ENCODE data around the gene SOX8. TPM values are rescaled to one million over a fixed set of nuclear protein-coding genes. Genes with fewer than 3 reads are reported as not detected.
"Not testable (repeated sequence)": the region's sequence is repeated elsewhere in the genome, so short reads cannot be mapped to it uniquely, and the experiment has no call there.

Gene SOX8
- total RNA-seq, 1 experiment from 2014 or later: 5.2 TPM

DNA sequence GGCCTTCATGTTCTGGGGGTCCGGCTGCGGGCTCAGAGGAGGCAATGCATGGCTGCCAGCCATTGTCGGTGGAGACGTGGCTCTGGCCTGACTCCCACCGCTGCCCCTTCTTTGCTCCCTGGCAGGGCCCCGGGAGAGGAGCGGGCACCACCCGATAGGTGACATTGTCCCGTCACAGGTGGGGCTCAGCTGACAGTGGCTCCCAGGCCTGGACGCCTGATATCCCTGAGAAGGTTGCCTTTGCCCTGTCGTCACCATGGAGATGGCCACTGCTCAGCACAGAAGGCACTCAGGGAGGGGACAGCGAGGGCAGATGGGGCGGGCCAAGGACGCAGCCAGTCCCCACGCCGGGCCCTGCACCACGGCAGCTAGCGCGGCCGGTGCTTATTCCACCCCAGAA is 42.6 kb downstream of the SOX8 start (continued):
- TF ChIP-seq, protein P1, sequence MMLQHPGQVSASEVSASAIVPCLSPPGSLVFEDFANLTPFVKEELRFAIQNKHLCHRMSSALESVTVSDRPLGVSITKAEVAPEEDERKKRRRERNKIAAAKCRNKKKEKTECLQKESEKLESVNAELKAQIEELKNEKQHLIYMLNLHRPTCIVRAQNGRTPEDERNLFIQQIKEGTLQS (IDR thresholded peaks at IDR 0.05): no peak
- TF ChIP-seq EGR1 (IDR thresholded peaks at IDR 0.05; ENCODE audit: low read depth): no peak
- TF ChIP-seq ELF1 (IDR thresholded peaks at IDR 0.05; ENCODE audit: borderline replicate concordance, low read depth): no peak
- no peak for TF ChIP-seq SP1 (IDR thresholded peaks at IDR 0.05; ENCODE audit: low read depth)

DNA sequence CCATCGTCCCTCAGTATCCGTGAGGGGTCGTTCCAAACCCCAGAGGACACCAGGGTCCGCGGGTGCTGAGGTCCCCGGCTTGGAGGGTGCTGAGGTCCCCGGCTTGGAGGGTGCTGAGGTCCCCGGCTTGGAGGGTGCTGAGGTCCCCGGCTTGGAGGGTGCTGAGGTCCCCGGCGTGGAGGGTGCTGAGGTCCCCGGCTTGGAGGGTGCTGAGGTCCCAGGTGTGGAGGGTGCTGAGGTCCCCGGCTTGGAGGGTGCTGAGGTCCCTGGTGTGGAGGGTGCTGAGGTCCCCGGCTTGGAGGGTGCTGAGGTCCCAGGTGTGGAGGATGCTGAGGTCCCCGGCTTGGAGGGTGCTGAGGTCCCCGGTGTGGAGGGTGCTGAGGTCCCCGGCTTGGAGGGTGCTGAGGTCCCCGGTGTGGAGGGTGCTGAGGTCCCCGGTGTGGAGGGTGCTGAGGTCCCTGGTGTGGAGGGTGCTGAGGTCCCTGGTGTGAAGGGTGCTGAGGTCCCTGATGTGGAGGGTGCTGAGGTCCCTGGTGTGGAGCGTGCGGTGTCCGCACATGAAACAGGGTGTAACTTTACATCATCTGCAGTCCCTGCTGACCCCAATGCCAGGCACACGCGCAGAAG is 43.7 kb downstream of the SOX8 start:
- H4K20me1 ChIP-seq (ENCODE audit: insufficient read depth); intact Hi-C loops (cut with micrococcal nuclease); H3K4me3 ChIP-seq (replicated peaks in 1 of 2; ENCODE audit: low read depth in 1 of 2, low read length in 2 of 2); H3K9ac ChIP-seq (ENCODE audit: low read length); H3K27ac ChIP-seq (ENCODE audit: low read depth, low read length); BruUV-seq (replicated peaks); POLR2A ChIA-PET; H3K79me2 ChIP-seq (ENCODE audit: insufficient read depth, low read length); H3K9me3 ChIP-seq (ENCODE audit: control insufficient read depth in 1 of 2, insufficient read depth in 1 of 2, low read depth in 1 of 2, low read length in 2 of 2); DNase-seq (ENCODE audit: low read depth, low spot score); H3K36me3 ChIP-seq (ENCODE audit: control insufficient read depth in 1 of 2, insufficient read depth in 2 of 2, low read length in 2 of 2); H2AFZ ChIP-seq (ENCODE audit: low read depth, low read length, poor library complexity, severe bottlenecking); H3K4me1 ChIP-seq (ENCODE audit: control insufficient read depth in 1 of 2, insufficient read depth in 2 of 2, low read length in 2 of 2); CTCF ChIA-PET; RAD21 ChIA-PET (ENCODE audit: low non-redundant PET in 1 of 2, low total read pairs in 2 of 2, uncharacterized antibody in 2 of 2, unreplicated experiment in 2 of 2); H3K9me2 ChIP-seq (ENCODE audit: insufficient read depth); H3K4me2 ChIP-seq (ENCODE audit: low read length); ATAC-seq: not testable (repeated sequence)
- peaks cover 11% of the 10 kb centered on the region for H3K27me3 ChIP-seq (ENCODE audit: insufficient read depth, low read length)

DNA sequence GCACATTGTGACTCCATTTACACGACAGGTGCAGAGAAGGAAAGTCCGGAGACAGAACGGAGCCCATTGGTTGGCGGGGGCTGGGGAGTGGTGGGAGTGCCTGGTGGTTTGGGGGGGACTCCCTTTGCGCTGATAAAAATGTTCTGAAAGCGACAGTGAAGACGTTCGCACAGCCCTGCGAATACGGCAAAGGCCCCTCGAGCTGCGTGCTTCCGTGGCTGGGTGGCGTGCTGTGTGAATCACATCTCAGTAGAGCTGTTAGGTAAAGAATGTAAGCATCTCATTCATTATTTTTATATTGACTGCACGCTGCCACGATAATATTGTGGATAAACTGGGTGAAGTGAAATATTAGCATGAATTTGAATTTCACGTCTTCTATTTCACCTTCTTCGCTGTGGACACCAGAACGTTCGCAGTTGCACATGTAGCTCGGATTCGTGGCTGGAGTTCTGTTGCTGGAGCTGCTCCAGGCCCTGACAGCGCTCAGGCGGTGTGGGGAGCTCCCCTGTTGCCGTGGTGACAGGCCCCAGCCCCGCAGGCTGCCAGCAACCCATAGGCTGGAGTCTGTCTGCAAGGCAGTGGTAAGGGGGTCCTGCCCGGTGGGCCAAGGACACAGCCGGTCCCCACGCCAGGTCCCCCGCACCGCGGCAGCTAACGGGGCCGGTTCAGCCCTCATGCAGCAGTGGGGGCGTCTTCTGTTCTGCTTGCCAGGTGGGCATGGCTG is 44.6 kb downstream of the SOX8 start:
- peaks cover 11% of the 10 kb centered on the region for H3K27me3 ChIP-seq (ENCODE audit: insufficient read depth, low read length)
- DNase-seq (ENCODE audit: low read depth, low spot score): no peak
- no peaks in the 10 kb centered on the region for H3K36me3 ChIP-seq (ENCODE audit: control insufficient read depth in 1 of 2, insufficient read depth in 2 of 2, low read length in 2 of 2)
- H3K4me2 ChIP-seq (ENCODE audit: low read length): no peak overlapping the region
- no peak overlapping the region for H3K4me3 ChIP-seq (replicated peaks in 1 of 2; ENCODE audit: low read depth in 1 of 2, low read length in 2 of 2)
- no peak overlapping the region for H2AFZ ChIP-seq (ENCODE audit: low read depth, low read length, poor library complexity, severe bottlenecking)
- H3K9me2 ChIP-seq (ENCODE audit: insufficient read depth): no peaks in the 10 kb centered on the region
- no peaks in the 10 kb centered on the region for H4K20me1 ChIP-seq (ENCODE audit: insufficient read depth)
- no peaks in the 10 kb centered on the region for H3K4me1 ChIP-seq (ENCODE audit: control insufficient read depth in 1 of 2, insufficient read depth in 2 of 2, low read length in 2 of 2)
- no peak for ATAC-seq
- H3K9ac ChIP-seq (ENCODE audit: low read length): no peak overlapping the region
- H3K27ac ChIP-seq (ENCODE audit: low read depth, low read length): no peak overlapping the region
- POLR2A ChIA-PET: no interaction called here
- intact Hi-C loops (cut with micrococcal nuclease): no loop called here
- CTCF ChIA-PET: no interaction called here
- RAD21 ChIA-PET (ENCODE audit: low non-redundant PET in 1 of 2, low total read pairs in 2 of 2, uncharacterized antibody in 2 of 2, unreplicated experiment in 2 of 2): no interaction called here
- no peak for TF ChIP-seq YY1 (IDR thresholded peaks at IDR 0.05; ENCODE audit: extremely low read depth, insufficient replicate concordance, low read depth, low read length)
- no peak for TF ChIP-seq JUND (IDR thresholded peaks at IDR 0.05)
- TF ChIP-seq, protein P2, sequence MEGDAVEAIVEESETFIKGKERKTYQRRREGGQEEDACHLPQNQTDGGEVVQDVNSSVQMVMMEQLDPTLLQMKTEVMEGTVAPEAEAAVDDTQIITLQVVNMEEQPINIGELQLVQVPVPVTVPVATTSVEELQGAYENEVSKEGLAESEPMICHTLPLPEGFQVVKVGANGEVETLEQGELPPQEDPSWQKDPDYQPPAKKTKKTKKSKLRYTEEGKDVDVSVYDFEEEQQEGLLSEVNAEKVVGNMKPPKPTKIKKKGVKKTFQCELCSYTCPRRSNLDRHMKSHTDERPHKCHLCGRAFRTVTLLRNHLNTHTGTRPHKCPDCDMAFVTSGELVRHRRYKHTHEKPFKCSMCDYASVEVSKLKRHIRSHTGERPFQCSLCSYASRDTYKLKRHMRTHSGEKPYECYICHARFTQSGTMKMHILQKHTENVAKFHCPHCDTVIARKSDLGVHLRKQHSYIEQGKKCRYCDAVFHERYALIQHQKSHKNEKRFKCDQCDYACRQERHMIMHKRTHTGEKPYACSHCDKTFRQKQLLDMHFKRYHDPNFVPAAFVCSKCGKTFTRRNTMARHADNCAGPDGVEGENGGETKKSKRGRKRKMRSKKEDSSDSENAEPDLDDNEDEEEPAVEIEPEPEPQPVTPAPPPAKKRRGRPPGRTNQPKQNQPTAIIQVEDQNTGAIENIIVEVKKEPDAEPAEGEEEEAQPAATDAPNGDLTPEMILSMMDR (IDR thresholded peaks at IDR 0.05 in 2 of 3, conservative IDR thresholded peaks at IDR 0.05 in 1 of 3; ENCODE audit: borderline replicate concordance in 1 of 3, insufficient read depth in 1 of 3, low read depth in 2 of 3, low read length in 2 of 3): no peak
- no peak for TF ChIP-seq CEBPB (IDR thresholded peaks at IDR 0.05; ENCODE audit: low read depth)
- TF ChIP-seq SRF (IDR thresholded peaks at IDR 0.05; ENCODE audit: low read depth): no peak
- TF ChIP-seq ELF1 (IDR thresholded peaks at IDR 0.05; ENCODE audit: borderline replicate concordance, low read depth): no peak
- TF ChIP-seq TCF7L2 (IDR thresholded peaks at IDR 0.05; ENCODE audit: borderline replicate concordance, extremely low read depth, insufficient read depth, insufficient read length): no peak
- TF ChIP-seq RAD21 (IDR thresholded peaks at IDR 0.05; ENCODE audit: low read depth): no peak
- no peaks in the 10 kb centered on the region for H3K79me2 ChIP-seq (ENCODE audit: insufficient read depth, low read length)
- no TSS peak for BruUV-seq (replicated peaks)
- no peaks in the 10 kb centered on the region for H3K9me3 ChIP-seq (ENCODE audit: control insufficient read depth in 1 of 2, insufficient read depth in 1 of 2, low read depth in 1 of 2, low read length in 2 of 2)
